ENCODE measurements around the gene KRTAP4-6.

DNA sequence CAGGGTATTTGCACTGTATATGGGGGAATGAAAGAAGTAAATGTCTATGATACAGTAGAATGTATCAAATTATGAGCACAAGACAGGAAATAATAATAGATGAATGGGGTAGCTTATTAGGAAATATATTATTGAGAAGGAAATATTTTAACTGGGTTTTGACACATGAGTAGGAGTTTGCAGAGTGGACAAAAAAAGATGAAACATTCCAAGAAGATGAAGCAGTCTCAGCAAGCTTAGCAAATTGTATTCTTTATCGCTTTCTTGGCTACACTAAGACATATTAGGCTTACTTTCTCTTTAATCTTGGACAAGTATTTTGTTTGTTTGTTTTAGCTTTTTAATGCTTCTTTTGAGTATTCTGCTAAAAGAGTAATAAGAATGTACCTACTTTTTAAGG, 36.4 kb downstream of the KRTAP4-6 start:
- TF ChIP-seq, protein P1, sequence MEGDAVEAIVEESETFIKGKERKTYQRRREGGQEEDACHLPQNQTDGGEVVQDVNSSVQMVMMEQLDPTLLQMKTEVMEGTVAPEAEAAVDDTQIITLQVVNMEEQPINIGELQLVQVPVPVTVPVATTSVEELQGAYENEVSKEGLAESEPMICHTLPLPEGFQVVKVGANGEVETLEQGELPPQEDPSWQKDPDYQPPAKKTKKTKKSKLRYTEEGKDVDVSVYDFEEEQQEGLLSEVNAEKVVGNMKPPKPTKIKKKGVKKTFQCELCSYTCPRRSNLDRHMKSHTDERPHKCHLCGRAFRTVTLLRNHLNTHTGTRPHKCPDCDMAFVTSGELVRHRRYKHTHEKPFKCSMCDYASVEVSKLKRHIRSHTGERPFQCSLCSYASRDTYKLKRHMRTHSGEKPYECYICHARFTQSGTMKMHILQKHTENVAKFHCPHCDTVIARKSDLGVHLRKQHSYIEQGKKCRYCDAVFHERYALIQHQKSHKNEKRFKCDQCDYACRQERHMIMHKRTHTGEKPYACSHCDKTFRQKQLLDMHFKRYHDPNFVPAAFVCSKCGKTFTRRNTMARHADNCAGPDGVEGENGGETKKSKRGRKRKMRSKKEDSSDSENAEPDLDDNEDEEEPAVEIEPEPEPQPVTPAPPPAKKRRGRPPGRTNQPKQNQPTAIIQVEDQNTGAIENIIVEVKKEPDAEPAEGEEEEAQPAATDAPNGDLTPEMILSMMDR (IDR thresholded peaks at IDR 0.05), result no peak
- TF ChIP-seq POLR2A (IDR thresholded peaks at IDR 0.05), result no peak

All from uterus (tissue), 2 donors.